Measurements from ENCODE around the gene SPPL3.

SPPL3 gene

DNA sequence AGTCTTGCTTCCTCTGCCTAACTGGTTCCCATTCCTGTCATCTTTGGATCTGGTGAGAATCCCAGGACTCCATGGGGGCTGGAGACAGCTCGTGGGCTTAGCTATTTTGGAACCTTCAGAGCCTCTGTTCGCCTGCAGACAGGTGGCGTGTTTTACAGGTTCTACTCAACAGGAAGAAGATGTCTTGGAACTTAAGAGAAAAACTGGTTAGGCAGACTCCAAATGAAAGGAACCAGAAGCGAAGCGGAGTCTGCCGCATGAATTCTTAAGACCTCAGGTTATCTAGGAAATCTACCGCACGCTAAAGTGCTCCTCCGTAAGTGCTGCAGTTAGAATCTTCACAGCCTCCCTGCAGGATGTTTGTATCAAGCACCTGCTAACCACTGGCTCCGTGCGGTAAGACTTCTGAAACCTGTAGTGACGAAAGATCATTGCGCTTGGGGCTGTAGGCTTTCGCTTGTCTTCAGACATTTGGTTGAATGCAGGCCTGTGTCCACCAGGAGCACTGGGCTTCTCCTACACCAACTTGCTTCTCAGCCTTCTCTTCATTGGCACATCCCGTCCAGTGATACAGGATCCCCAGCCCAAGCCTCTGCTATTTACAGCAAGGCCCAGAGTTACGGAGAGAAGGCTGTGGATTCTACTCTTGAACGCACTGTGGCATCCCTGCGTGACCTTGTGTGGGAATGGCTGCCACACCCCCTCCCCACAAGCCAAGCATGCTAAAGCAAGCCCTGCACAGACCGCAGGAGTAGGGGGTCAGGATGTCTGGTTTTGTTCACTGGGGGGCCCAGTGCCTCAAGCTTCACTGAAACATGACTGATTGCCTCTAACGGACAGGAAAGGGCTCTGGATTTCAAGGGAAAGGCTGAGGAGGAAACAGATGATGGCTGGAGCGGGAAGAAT lies 143.6 kb downstream of the SPPL3 start:
- DNase-seq (ENCODE audit: insufficient read length) (no peak), FAIRE-seq (no peak)
- TF ChIP-seq POLR2A (IDR thresholded peaks at IDR 0.05; ENCODE audit: low read depth, low read length) (no peak), TAF1 (IDR thresholded peaks at IDR 0.05; ENCODE audit: borderline replicate concordance, low read depth, low read length) (no peak), POLR2AphosphoS5 (IDR thresholded peaks at IDR 0.05; ENCODE audit: low read depth, low read length) (no peak)

DNA sequence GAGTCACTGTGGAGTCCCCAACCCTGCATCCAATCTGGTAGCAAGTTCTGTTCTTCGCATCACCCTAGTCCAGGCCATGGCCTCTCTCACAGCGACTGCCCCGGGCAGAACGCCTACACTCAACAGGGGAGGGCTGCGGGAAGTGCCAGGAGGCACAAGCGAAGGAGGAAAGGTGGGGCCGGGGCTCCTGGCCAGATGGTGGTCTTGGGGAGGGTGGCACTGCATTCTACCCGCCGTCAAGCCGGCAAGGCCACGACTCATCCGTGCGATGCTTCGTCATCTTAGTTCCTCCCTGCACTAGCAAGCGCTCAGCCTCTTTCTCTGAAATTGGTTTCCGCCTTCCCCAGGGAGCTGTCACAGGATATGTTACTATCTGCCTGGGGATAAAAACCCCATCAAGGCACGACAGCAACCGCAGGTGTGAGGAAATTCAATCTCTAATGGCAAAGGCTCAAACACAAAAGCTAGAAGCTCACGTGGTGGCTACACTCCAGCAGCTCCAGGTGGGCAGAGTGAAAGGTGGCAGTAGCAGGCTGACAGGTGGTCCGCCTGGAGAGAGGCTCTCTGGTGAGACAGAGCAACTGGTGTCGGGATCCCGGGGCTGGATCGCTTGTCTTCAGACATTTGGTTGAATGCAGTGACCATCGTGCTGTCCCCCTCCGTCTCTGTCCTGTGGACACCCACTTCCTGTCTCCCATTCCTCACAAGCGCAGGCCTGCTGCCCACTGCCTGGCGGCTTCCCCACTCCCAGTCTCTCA lies 144.4 kb downstream of the SPPL3 start:
- TF ChIP-seq POLR2A (IDR thresholded peaks at IDR 0.05; ENCODE audit: low read depth, low read length) (no peak), TAF1 (IDR thresholded peaks at IDR 0.05; ENCODE audit: borderline replicate concordance, low read depth, low read length) (no peak), POLR2AphosphoS5 (IDR thresholded peaks at IDR 0.05; ENCODE audit: low read depth, low read length) (no peak)
- FAIRE-seq (no peak), DNase-seq (ENCODE audit: insufficient read length) (no peak)

DNA sequence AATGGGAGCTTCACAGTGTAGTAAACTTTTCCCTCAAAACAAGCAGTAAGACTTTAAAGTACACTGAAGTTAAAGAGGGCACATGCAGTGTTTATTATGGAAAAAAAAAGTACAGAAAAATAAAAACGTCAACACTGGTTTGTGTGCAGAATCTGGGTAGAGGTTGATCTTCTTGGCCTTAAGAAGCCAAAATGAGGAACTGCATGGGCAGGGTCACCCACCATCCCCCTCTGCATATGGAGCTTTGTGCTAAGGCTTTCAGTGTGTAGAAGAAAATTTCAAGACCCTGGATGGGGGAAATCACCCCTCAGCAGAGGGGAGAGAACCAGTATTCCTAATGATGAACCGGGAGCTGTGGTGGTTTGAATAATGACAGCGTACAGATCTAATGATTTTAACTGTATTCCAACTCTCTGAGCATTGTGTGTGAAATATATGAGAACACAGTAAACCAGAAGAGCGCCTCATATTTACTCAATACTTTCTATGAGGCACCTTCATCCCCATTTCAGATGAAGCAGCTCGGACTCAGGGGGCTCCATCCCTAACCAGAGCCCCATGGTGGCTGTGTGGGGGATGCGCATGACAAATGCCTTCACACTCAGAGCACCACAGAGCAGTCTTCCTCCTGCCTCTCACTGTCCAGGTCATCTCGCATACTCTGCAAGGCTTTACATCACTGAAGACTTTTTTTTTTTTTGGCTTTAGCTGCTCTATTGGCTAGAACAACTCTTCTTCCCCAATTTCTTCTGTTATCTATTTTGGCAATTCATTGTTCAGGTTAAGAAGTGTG lies 145.2 kb downstream of the SPPL3 start:
- FAIRE-seq (no peak), DNase-seq (ENCODE audit: insufficient read length) (no peak)
- TF ChIP-seq POLR2AphosphoS5 (IDR thresholded peaks at IDR 0.05; ENCODE audit: low read depth, low read length) (no peak), TAF1 (IDR thresholded peaks at IDR 0.05; ENCODE audit: borderline replicate concordance, low read depth, low read length) (no peak), POLR2A (IDR thresholded peaks at IDR 0.05; ENCODE audit: low read depth, low read length) (no peak)

- TF ChIP-seq POLR2AphosphoS5 (IDR thresholded peaks at IDR 0.05; ENCODE audit: low read depth, low read length) (no peak), POLR2A (IDR thresholded peaks at IDR 0.05; ENCODE audit: low read depth, low read length) (no peak), TAF1 (IDR thresholded peaks at IDR 0.05; ENCODE audit: borderline replicate concordance, low read depth, low read length) (no peak)
- FAIRE-seq (no peak), DNase-seq (ENCODE audit: insufficient read length) (no peak)
These were observed 146.2 kb downstream of the SPPL3 start for GRCh38 chr12:120757949-120758348.

GRCh38 chr12:120757226-120757742 lies 146.9 kb downstream of the SPPL3 start:
- FAIRE-seq = no peak
- no peak for TF ChIP-seq TAF1 (IDR thresholded peaks at IDR 0.05; ENCODE audit: borderline replicate concordance, low read depth, low read length)
- TF ChIP-seq POLR2AphosphoS5 (IDR thresholded peaks at IDR 0.05; ENCODE audit: low read depth, low read length) = no peak
- no peak for TF ChIP-seq POLR2A (IDR thresholded peaks at IDR 0.05; ENCODE audit: low read depth, low read length)
- DNase-seq (ENCODE audit: insufficient read length) = no peak

DNA sequence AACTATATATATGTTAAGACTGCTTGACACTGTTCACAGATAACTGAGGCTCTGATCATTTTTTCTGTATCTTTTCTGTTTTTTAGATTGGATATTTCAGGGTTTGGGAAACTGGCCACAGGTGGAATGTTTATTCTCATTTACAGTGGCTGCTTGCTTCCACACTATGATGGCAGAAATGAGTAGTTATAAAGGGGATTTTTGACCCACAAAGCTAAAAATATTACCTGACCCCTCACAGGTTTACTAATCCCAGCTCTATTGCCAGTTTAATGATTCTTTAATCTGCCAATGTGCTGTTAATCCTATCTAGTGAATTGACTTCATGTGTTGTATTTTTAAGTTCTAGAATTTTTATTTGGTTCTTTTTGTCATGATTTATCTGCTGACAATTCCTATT lies 148.9 kb downstream of the SPPL3 start:
- FAIRE-seq (no peak), DNase-seq (ENCODE audit: insufficient read length) (no peak)

DNA sequence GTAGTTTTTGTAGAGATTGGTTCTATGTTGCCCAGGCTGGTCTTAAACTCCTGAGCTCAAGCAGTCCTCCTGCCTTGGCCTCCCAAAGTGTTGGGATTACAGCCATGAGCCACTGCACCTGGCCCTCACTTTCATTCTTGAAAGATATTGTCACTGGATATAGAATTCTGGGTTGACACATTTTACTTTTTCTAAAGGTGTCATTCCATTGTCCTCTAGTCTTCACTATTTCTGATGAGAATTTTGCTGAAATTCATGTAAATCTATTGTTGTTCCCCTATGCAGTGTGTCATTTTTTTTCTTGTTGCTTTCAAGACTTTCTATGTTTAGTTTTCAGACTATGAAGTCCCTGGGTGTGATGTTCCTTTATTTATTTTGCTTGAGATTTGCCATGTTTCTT lies 149.4 kb downstream of the SPPL3 start:
- TF ChIP-seq POLR2AphosphoS5 (IDR thresholded peaks at IDR 0.05; ENCODE audit: low read depth, low read length) = no peak
- TF ChIP-seq TAF1 (IDR thresholded peaks at IDR 0.05; ENCODE audit: borderline replicate concordance, low read depth, low read length) = no peak
- TF ChIP-seq POLR2A (IDR thresholded peaks at IDR 0.05; ENCODE audit: low read depth, low read length) = no peak
- no peak for FAIRE-seq
- DNase-seq (ENCODE audit: insufficient read length) = no peak

More for the DNA sequence above, 148.9 kb downstream of the SPPL3 start:
- no peak for TF ChIP-seq POLR2A (IDR thresholded peaks at IDR 0.05; ENCODE audit: low read depth, low read length)
- TF ChIP-seq POLR2AphosphoS5 (IDR thresholded peaks at IDR 0.05; ENCODE audit: low read depth, low read length) = no peak
- no peak for TF ChIP-seq TAF1 (IDR thresholded peaks at IDR 0.05; ENCODE audit: borderline replicate concordance, low read depth, low read length)

GRCh38 chr12:120751389-120751788 lies 152.8 kb downstream of the SPPL3 start:
- no peak for DNase-seq (ENCODE audit: insufficient read length)
- FAIRE-seq = no peak
- TF ChIP-seq POLR2A (IDR thresholded peaks at IDR 0.05; ENCODE audit: low read depth, low read length) (no peak), TAF1 (IDR thresholded peaks at IDR 0.05; ENCODE audit: borderline replicate concordance, low read depth, low read length) (no peak), POLR2AphosphoS5 (IDR thresholded peaks at IDR 0.05; ENCODE audit: low read depth, low read length) (no peak)

DNA sequence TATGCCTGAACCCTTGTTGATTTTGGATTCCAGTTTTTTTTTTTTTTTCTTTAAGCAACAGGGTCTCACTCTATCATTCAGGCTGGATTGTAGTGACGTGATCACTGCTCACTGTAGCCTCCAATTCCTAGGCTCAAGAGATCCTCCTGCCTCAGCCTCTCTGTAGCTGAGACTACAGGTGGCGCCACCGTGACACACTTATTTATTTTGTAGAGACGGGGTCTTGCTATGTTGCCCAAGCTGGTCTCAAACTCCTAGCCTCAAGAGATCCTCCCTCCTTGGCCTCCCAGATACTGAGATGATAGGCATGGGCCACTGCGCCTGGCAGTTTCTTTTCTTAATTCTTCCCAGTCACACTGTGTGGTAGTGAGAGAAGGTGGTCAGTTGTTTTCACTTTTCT lies 153.4 kb downstream of the SPPL3 start:
- no peak for DNase-seq (ENCODE audit: insufficient read length)
- TF ChIP-seq POLR2A (IDR thresholded peaks at IDR 0.05; ENCODE audit: low read depth, low read length) (no peak), POLR2AphosphoS5 (IDR thresholded peaks at IDR 0.05; ENCODE audit: low read depth, low read length) (no peak), TAF1 (IDR thresholded peaks at IDR 0.05; ENCODE audit: borderline replicate concordance, low read depth, low read length) (no peak)
- FAIRE-seq = no peak

GRCh38 chr12:120749256-120749655 lies 154.9 kb downstream of the SPPL3 start:
- DNase-seq (ENCODE audit: insufficient read length) = no peak
- FAIRE-seq = no peak

GRCh38 chr12:120748242-120748641 lies 155.9 kb downstream of the SPPL3 start:
- TF ChIP-seq POLR2A (IDR thresholded peaks at IDR 0.05; ENCODE audit: low read depth, low read length) (no peak), POLR2AphosphoS5 (IDR thresholded peaks at IDR 0.05; ENCODE audit: low read depth, low read length) (no peak), TAF1 (IDR thresholded peaks at IDR 0.05; ENCODE audit: borderline replicate concordance, low read depth, low read length) (no peak)
- DNase-seq (ENCODE audit: insufficient read length) (no peak), FAIRE-seq (no peak)

More at GRCh38 chr12:120749256-120749655, 154.9 kb downstream of the SPPL3 start:
- TF ChIP-seq POLR2AphosphoS5 (IDR thresholded peaks at IDR 0.05; ENCODE audit: low read depth, low read length) (no peak), POLR2A (IDR thresholded peaks at IDR 0.05; ENCODE audit: low read depth, low read length) (no peak), TAF1 (IDR thresholded peaks at IDR 0.05; ENCODE audit: borderline replicate concordance, low read depth, low read length) (no peak)

Measured in GM12892 (cell line).